Limb (tissue), 2 donors: Measurements from ENCODE around the gene FBXL17.

ENCODE experiments used
- DNase-seq, 2 donors: peaks; one replicate each; pipeline ENCODE4 v3.0.0-alpha.2; 2016; ENCODE audit errors: extremely low spot score in 2 of 2

The FBXL17 gene

GRCh38 chr5:107957051-107957450 is 424.8 kb downstream of the FBXL17 start:
- no peak for DNase-seq

GRCh38 chr5:107955321-107955720 is 426.6 kb downstream of the FBXL17 start:
- no peak for DNase-seq

- DNase-seq: no peak
Observed at GRCh38 chr5:107954254-107954653, 427.6 kb downstream of the FBXL17 start.

GRCh38 chr5:107952450-107952849 is 429.4 kb downstream of the FBXL17 start:
- no peak for DNase-seq

GRCh38 chr5:107951309-107951708 is 430.6 kb downstream of the FBXL17 start:
- DNase-seq: no peak

- DNase-seq: no peak
Observed at GRCh38 chr5:107950776-107951175, 431.1 kb downstream of the FBXL17 start.

- DNase-seq: peak in 1 of 2 donors; percentile 18
Observed at GRCh38 chr5:107949688-107950341, 432.1 kb downstream of the FBXL17 start.

GRCh38 chr5:107948377-107948776 is 433.5 kb downstream of the FBXL17 start:
- no peak for DNase-seq

GRCh38 chr5:107945061-107945460 is 436.8 kb downstream of the FBXL17 start:
- no peak for DNase-seq

GRCh38 chr5:107943923-107944322 is 438.0 kb downstream of the FBXL17 start:
- DNase-seq: no peak

- no peak for DNase-seq
Observed at GRCh38 chr5:107941036-107941435, 440.9 kb downstream of the FBXL17 start.

- no peak for DNase-seq
Observed at GRCh38 chr5:107937651-107938355, 444.1 kb downstream of the FBXL17 start.

- no peak for DNase-seq
Observed at GRCh38 chr5:107937204-107937603, 444.7 kb downstream of the FBXL17 start.

- no peak for DNase-seq
Observed at GRCh38 chr5:107936515-107936914, 445.4 kb downstream of the FBXL17 start.

- DNase-seq: no peak
Observed at GRCh38 chr5:107935645-107936044, 446.3 kb downstream of the FBXL17 start.

- DNase-seq: no peak
Observed at GRCh38 chr5:107933326-107933725, 448.6 kb downstream of the FBXL17 start.

GRCh38 chr5:107930891-107931290 is 451.0 kb downstream of the FBXL17 start:
- no peak for DNase-seq

- DNase-seq: no peak
Observed at GRCh38 chr5:107930092-107930491, 451.8 kb downstream of the FBXL17 start.

- DNase-seq: no peak
Observed at GRCh38 chr5:107929080-107929479, 452.8 kb downstream of the FBXL17 start.

GRCh38 chr5:107926121-107926520 is 455.8 kb downstream of the FBXL17 start:
- DNase-seq: no peak

- DNase-seq: no peak
Observed at GRCh38 chr5:107925200-107925599, 456.7 kb downstream of the FBXL17 start.

- DNase-seq: no peak
Observed at GRCh38 chr5:107919969-107920368, 461.9 kb downstream of the FBXL17 start.

- DNase-seq: no peak
Observed at GRCh38 chr5:107919361-107919760, 462.5 kb downstream of the FBXL17 start.
